Measurements from ENCODE around the gene HGFAC.

HGFAC gene

DNA sequence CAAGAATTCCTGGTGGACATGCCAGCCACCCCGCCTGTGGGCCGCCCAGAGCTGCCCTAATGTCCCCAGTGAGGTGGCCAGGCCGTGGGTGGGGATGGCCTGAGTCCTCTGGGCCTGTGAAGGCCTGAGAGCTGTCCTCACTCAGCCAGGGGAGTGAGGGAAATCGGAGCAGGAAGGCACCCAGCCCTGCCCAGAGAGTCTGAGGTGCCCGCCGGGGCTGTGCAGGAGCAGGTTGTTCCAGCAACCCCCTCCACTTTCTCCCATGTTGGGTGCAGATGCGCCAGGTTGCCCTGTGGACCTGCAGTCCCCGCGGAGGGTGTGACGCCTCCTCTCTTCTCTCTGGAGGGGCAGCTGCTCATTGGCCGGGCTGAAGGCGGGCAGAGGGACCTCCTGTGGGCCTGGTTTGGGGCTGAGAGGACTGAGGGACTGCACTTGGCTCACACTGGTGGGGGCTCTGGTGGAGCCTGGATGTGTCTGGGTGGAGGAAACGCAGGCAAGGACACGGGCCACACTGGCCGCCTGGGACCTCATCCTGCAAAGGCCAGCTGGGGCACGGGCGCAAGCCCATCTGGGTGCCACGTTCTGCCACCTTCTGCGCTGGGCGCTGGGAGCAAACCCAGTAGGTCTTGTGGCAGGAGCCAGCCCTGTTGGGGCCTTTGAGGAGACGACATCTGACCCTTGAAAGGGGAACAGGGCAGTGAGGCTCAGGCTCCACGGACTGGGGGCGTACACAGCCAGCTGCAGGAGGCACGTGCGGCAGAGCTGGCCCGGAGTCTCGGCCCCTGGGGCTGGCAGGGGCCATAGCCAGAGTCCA, 35.4 kb downstream of the HGFAC start:
- DNase-seq: no peak

DNA sequence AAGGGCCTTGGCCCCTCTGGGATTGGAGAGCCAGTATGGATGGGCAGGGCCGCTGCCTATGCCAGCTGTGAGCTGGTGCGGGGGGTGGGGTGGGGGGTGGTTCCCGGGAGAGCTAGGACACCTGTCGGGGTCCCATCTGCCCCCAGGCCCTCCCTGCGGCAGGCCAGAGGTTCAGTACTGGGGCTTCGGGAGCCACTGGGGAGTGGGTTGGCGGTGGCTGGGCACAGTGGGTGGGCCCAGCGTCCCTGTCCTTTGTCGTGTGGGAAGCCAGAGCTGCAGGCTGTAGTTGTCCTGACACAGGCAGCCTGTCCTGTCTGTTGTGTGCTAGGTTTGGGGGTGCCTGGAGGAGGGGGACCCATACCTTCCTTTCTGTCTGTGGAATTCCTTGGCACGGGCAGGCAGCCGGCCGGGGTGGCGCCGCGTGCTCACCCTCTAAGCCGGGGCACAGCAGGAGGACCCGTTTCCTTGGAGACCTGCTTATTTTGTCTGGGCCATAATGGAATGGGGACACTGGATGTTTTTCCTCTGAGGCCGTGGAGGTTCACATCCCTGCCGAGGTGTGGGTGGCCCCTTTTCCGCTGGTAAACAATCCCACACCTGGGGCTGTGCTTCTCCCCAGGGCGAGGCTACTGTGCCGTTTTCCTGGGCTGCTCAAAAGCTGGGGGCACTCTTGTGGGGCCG, 36.1 kb downstream of the HGFAC start:
- no peak for DNase-seq

- no peak for DNase-seq
Observed at GRCh38 chr4:3478446-3479357, 36.9 kb downstream of the HGFAC start.

DNA sequence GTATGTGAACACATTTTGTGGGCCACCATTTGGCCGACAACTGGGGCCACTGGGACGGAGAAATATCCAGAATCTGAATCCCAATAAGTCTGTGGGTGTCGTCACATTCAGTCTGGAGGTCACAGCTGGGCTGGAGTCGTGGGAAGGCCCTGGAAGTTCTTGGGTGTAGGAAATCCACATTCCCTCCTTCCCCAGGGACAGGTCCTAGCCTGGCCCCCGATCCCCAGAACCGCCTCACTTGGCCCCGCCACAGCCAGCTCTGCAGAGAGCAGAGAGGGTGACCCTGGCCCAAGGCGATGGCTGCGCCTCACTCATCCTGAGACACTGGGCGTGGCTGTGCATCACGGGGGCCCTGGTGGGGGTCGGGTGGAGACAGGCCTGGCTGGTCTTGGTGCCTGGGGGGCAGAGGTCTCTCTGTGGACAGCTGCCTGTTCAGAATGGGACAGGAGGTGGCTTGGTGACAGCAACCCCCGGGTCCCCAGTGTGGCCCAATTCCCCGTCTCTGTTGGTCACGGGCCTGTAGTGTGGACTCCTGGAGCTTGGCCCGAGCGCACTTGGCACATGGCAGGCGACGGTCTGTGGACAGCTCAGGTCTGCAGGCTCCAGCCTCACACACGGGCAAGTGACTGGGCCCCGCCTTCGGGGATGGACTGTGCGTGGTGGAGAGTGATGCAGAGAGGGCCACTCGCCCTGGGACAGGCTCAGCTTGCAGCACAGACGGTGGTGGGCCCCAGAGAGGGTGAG, 37.8 kb downstream of the HGFAC start:
- no peak for DNase-seq

DNA sequence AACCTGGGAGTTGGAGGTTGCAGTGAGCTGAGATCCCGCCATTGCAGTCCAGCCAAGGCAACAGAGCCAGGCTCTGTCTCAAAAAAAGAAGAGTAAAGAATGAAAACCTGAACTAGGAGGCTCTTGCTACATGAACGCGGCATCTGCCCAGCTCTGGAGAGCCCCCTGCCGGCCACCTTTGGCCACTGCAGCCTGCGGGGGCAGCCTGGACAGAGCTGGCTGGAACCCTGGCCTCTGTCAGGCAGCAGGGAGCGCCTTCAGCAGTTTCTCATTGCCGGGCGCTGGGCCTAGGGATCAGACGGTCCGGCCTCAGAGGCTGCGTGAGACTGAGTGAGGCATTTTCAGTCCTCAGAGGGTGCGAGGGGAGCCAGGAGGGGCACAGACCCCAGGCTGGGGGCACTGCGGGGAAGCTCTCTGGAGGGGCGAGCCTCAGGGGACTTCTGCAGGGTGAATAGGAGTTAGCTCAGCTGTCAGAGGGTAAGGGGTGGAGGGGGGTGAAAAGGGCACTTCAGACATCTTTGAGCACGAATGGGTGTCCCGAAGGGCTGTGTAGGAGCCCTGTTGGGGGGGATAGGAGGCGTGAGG, 38.9 kb downstream of the HGFAC start:
- DNase-seq: peak; percentile 87

DNA sequence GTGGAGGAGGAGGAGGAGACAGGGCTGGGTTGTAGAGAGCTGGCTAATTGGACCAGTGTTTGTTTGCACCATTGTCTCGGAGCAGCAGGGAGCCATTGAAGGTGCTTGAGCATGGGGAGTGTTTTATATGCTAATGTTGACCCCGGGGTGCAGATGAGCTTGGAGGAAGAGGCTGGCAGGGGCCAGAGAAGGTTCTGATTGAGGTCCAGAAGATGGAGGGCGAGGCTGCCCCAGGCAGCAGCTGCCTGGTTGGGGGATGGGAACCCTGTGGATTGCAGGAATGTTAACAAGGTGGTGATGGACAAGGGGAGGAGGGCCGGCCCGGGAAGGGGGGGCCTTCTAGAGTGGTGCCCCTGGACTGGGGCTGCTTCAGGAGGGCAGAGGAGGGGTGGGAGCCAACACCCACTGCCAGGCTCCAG, 39.4 kb downstream of the HGFAC start:
- DNase-seq: no peak

- DNase-seq: no peak
Observed at GRCh38 chr4:3481783-3482393, 40.1 kb downstream of the HGFAC start.

DNA sequence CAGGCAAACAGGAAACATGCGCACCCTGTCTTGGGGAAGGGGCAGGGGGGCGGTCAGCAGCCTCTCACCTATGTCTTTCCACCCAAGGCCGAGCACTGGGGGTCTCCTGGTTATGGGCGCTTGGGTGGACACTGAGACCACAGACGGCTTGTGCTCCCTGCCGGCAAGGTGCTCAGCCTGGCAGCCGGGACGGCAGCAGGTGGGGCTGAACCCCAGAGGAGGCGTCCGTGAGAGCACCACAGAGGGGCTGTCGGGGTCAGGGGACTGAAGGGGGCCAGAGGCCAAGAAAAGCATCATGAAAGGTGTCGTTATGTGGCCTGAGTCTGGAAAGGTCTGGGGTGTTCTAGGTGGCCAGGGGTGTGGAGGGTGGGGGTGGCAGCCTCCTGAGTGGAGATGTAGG, 40.9 kb downstream of the HGFAC start:
- DNase-seq: no peak

DNA sequence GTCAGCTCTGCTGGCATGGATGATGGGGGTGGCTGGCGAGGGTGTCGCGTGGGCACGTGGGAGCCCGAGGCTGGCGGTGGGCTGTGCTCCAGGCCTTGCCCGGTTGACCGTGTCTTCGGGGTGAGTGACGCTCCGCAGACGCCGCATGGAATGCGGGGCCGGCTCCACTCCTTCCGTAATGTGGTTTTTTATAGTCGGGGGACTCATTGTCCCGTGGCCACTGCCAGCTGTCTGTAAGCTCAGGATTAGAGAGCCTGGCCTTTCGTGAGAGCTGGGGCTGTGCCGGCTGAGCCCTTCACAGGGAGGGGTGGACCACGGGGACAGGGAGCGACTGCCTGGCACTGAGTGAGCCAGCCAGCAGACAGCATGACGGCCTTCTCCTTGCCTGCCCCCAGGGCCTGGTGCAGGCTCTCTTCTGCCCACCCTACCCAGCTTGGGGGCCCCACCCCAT, 41.7 kb downstream of the HGFAC start:
- DNase-seq: peak; percentile 66

DNA sequence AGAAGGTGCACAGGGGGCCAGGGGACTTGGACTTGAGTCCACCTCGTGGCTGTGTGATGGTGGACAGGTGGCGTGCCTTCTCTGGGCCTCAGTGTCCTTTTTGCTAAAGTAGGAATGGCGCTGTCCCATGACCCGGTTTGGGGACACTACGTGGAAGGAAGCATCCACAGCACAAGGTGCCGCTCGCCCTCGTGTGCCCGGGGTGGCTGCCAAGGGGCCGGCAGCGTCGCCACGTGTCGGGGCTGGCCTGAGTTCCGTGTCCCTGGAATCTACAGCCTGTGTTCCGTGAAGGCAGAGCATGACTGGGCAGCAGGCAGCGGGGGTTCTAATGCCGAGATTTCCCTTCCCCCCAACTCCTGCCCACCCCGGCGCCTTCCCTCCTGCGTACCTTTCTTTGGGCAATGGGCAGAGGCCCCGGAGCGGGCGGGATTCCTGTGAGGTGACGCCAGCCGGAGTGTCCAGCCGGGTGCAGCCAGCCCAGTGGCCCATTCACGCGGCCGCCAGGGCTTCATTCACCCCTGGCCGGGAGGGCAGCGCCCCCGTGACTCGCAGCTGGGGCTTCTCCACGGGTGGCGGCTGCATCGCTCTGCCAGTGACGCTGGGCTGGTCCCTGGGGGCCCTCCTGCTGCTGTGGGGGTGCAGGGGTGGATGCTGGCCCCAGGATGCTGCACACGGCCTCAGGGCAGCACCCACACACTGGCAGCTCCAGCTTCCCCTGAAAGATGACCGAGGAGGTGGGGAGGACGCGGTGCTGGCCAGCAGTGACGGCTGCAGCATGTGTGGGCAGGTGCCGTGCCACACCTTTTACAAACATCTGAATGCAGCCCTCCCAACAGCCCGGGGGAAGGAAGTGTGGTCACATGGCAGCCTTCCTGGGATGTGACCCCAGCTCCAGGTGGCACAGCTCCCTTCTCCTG, 42.5 kb downstream of the HGFAC start:
- DNase-seq: no peak

GRCh38 chr4:3485011-3485791, 43.4 kb downstream of the HGFAC start:
- DNase-seq: no peak

GRCh38 chr4:3485886-3486540, 44.2 kb downstream of the HGFAC start:
- no peak for DNase-seq

- DNase-seq: no peak
Observed at GRCh38 chr4:3486541-3487540, 45.1 kb downstream of the HGFAC start.

DNA sequence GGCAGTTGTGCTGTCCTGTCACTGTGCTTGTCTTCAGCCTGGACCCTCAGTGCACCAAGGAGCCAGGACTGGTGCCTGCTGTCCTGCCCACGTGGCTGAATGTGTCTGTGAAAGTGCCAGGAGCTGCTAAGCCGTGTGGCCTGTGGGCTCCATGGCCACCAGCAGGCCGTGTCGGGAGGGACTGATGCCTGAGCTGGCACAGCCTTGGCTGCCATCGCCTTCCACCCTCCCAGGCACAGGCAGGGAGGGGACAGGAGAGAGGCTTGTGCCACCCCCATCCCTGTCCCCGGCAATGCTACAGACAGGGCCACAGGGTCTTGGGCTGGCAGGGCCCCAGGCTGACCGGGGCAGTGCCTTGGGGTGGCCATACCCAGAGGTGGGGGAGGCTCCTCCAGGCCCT, 46.1 kb downstream of the HGFAC start:
- DNase-seq: no peak

GRCh38 chr4:3488820-3489219, 47.1 kb downstream of the HGFAC start:
- DNase-seq: no peak

DNA sequence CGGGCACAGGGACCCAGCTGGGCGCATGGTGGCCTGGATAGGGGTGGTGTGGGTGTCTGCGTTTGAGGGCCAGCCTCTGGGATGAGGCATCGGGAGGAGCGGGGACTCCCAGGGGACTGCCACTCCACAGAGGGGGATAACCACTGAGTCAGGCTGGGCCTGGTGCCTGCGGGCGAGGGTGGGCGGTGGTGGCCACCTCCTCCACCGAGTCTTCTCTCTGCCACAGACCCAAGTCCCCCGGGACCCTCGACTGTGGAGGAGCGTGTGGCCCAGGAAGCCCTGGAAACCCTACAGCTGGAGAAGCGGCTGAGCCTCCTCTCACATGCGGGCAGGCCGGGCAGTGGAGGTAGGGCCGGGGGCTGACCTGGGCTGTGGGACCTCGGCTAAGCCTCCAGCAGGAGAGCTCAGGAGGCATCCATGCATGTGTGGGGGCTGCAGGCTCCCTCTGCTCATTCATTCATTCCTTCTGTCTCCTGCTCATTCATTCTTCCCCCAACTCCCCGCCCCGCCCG, 47.7 kb downstream of the HGFAC start:
- DNase-seq: no peak

DNA sequence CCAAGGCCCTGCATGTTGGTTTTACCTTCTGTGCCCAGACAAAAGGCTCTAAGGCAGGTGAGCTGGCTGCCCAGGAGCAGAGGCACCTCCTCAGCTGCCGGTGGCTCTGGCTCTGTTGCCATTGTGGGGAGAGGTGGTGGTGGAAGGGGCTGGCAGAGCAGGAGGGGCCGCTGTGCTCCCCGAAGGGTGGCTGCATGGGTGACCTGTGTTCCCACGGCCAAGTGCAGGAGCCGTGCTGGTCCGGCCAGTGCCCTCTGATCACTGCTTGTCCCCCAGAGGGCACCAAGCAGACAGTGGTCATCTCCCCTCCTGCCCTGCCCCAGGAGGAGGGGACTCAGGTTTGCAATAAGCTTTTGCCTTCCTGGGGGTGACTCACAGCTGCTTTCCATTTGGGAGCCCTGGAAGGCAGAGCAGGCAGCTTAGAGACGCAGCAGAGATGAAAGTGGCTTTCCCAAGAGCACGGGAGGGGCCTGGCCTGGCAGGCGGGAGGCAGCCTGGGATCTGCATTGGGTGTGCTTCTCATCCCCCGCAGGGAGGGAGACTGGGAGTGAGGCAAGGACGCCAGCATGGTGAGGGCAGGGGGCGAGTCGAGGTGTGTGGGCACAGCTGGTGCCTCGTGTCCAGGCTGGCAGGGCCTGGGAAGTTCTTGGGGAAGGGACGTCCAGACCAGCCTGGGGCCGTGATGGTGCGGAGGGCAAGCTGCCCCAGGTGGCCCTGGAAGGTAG, 50.1 kb downstream of the HGFAC start:
- DNase-seq: no peak

All from left hindlimb (tissue), 1 donor.